Activated CD8-positive, alpha-beta memory T cell treated with anti-CD3 and anti-CD28 coated beads, Interleukin-2, amount 50 U/mL, for 1 hour (primary cell): Measurements from ENCODE around the gene PRR12.
A peak's percentile ranks its signal among the peaks of the same experiment; 100 is the strongest.

Experiments used
- DNase-seq: peaks from one replicate; pipeline ENCODE4 v3.0.0-alpha.2; 2020; ENCODE audit errors: extremely low read depth

Gene PRR12

DNA sequence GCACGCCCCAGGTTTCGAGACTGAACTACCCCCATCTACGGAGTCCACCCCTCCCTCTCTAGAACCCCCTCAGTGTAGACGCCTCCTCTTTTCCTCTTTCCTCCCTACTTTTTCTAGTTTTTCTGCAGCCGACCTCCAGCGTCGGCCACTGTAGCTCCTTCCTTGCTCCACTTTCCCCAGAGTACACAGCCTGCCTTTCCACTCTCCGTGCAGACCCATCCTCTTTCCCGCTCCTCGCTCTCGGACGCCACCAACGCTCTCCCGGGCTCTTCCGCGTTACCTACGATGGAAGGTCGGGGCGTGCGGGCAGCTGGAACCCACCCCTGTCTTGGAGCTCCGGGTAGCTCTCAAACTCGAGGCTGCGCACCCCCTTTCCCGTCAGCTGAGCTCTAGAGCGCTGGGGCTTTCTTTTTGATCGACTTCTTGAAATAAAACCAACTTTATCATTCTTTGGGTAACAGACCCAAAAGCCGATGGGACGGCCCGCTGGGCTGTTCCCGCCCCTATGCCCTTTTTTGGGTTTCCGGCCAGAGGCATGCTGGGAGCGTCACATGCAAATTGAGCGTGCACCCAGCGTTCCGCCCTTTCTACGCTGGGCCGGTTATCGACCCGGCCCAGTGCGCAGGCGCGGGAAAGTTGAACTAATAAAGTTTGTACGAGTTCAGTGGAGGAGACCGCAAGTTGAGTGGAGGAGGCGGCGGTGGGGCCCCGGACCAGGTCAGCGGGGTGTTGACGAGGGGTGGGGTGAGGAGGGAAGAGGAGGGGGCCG is 74.6 kb downstream of the PRR12 start, which contains the start of the genes BCL2L12 and IRF3:
Gene BCL2L12, plus strand, starts transcription at position 583 of the 769 bp plus-strand sequence. CDS start 760 bp downstream, outside the sequence.
Gene IRF3, minus strand, starts transcription at position 507 of the 769 bp plus-strand sequence. CDS start 1,019 bp downstream, outside the sequence.
- DNase-seq = peak; percentile 97

DNA sequence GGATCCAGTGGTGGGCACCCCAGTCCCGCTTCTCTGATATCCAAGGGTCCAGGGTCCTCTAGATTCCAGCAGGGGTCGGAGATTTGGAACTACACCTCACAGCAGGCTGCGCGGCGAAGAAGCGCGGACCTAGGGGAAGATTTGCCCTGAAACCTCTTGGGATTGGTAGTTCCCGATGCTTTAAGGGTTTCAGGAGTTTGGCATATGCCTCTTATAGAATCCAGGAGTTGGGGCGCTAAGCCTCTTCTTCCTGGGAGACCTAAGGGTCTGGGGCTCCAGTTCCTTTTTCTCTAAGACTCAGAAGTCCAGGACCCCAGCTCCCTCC is 75.1 kb downstream of the PRR12 start:
- no peak for DNase-seq

DNA sequence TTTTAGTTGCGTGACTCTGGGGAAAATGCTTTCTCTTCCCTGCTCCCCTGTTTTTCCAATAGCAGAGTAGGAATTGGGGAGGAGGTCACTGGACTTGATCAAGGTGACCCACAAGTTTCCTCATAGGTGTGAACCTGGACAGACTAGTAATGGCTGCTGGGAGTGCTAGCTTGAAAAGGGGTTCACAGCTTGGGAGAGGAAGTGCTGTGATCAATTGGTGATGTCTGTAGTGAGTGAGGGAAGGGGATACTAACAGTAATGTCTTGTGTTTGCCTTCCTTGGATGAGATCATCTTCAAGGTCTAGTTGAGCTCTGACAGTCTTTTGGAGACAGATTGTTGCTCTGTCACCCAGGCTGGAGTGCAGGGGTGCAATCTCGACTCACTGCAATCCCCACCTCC is 76.5 kb downstream of the PRR12 start:
- DNase-seq = no peak

DNA sequence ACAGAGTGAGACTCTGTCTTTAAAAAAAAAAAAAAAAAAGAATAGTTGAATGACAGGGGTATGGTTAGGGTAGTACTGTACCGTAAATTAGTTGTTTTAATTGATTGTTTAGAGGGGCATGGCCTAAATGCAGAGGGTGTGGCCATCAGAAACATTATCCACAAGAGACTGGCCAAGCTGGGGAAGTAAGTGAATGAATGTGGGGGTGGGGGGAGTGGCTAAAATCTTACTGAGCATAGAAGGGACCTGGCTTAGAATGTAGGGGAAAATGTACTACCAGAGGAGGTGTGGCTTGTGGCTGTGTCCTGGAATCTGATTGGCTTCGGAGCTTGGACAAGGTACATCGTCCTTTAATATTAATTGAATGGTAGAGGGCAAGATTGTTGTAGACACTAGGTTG is 78.5 kb downstream of the PRR12 start:
- no peak for DNase-seq

DNA sequence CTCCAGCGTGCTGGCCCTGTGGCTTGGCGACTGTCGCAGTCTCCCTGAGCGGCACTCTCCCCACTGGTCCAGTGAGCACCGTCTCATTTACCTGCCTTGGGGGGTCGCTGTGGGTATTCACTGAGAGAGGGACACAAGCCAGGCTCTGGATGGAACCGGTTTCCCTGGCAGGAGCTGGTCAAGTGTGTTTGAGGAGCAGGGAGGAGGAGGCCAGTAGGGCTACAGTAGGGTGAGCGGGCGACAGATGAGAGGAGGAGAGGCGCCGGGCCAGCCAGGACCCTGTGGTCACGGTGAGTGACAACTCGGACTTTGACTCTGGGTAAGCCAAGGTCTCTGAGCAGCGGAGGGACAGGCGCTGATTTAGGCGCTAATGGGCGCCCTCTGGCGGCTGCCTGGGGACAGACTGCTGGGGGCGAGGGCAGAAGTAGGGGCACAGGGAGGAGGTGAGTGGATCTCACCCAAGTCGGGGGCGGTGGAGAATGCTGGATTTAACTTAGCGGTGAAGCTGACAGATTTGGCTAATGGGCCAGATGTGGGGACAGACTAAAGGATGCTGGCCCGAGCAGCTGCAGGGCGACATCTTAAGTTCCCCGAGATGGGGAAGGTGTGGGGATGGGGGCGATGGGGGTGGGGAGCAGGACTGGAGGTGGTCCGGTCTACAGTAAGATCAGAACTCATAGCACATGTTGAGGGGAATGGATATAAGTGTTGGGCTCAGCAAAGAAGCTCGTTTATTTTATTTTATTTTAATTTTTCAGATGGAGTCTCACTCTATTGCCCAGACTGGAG is 81.3 kb downstream of the PRR12 start:
- no peak for DNase-seq
